HUES6 (cell line): Measurements from ENCODE around the gene LETMD1.

Experiments
- H3K27ac ChIP-seq: 2 replicates; pipeline ENCODE4 v1.7.0; 2013; ENCODE audit warnings: low read depth, mild to moderate bottlenecking, low read length, inconsistent platforms
- H3K27me3 ChIP-seq: 2 replicates; pipeline ENCODE4 v1.6.1; 2013; ENCODE audit warnings: low read length; ENCODE audit not compliant: control insufficient read depth, insufficient read depth
- H3K36me3 ChIP-seq: 2 replicates; pipeline ENCODE4 v1.6.1; 2013; ENCODE audit warnings: low read length; ENCODE audit not compliant: control insufficient read depth, insufficient read depth
- H3K4me1 ChIP-seq: 2 replicates; pipeline ENCODE4 v1.6.1; 2013; ENCODE audit warnings: low read length; ENCODE audit not compliant: control insufficient read depth, insufficient read depth
- H3K4me3 ChIP-seq: 2 replicates; pipeline ENCODE4 v1.5.1; 2013; ENCODE audit warnings: low read depth, low read length
- H3K9ac ChIP-seq: one replicate; pipeline ENCODE4 v1.6.1; 2013; ENCODE audit warnings: mild to moderate bottlenecking, low read length
- H3K9me3 ChIP-seq: 2 replicates; pipeline ENCODE4 v1.6.1; 2013; ENCODE audit warnings: low read depth, low read length; ENCODE audit not compliant: control insufficient read depth, insufficient read depth

The LETMD1 gene

GRCh38 chr12:51025836-51026638 is 22.1 kb upstream of the LETMD1 start, which contains the start of gene SLC11A2:
Gene SLC11A2 (minus strand): TSS chr12:51026384. CDS start chr12:51010728, 15,656 bp downstream.
- Histone ChIP-seq H3K4me3 (peak within 1 kb of the TSS; percentile 85), H3K27ac (peak within 1 kb of the TSS; percentile 97), H3K9ac (peak within 1 kb of the TSS; percentile 94), H3K4me1 (peaks cover 27% of the 10 kb centered on the region), H3K36me3 (no peaks in the 10 kb centered on the region), H3K9me3 (no peaks in the 10 kb centered on the region), H3K27me3 (no peaks in the 10 kb centered on the region)

DNA sequence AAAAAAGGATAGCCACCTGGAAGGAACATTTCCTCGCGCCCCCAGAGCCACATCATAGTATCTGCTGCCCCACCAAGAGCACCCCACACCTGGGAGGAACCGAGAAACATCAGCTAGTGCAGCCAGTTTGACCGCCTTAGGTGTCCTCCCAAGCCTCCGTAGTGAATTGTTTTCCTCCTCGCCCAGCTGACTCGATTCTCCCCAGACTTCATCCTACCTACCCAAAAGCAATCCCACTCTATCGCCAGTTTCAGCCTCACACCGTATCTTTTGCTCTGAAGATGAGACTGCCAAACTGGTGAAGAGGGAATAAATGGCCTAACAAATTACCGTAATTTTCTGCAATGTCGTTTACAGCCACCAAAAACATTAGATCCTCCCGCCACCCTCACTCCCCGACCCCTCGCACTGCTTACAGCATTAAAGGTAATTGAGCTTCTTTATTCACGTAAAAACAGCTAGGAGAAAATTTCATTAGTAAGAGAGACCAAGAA is 20.7 kb upstream of the LETMD1 start:
- H3K36me3 ChIP-seq = no peaks in the 10 kb centered on the region
- H3K4me1 ChIP-seq = peaks cover 27% of the 10 kb centered on the region
- H3K27me3 ChIP-seq = no peaks in the 10 kb centered on the region
- no peaks in the 10 kb centered on the region for H3K9me3 ChIP-seq
- no peak overlapping the region for H3K9ac ChIP-seq
- no peak overlapping the region for H3K27ac ChIP-seq
- H3K4me3 ChIP-seq = no peak overlapping the region

DNA sequence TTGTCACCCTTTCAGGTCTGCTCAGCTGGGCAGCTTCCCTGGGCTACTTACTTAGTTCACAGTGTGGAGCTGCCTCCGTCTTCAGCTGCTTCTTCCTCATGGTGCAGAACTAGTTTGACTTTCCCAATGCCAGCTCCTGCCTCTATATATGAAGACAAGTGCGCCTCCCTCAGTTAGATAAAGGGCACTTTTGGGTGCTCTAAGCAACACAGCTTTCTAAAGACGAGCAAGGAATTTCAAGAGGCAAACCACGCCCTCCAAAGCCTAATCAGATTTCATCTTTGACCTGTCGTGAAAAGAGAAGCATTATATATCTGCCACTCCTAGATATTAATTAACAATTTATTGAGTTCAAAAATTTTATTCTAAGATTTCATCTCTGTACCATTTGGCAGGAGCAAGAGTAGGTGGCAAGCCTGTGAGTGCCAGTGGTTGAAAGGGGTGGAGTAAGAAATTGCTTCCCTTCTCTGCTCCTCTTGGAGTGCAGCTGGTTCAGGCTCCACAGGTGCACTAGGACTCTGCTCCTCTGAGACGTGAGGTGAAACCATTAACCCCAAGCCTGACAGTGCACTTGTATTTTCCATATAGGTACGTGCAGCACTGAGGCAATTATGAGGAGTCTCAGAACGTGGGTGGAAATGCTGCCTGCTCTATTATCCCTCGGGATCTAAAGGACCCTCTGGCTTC is 19.9 kb upstream of the LETMD1 start:
- Histone ChIP-seq H3K4me3 (peak overlapping the region; percentile 8; the same call in 1 of the 2 replicates), H3K9ac (no peak overlapping the region), H3K27ac (no peak overlapping the region), H3K9me3 (no peaks in the 10 kb centered on the region), H3K4me1 (peaks cover 27% of the 10 kb centered on the region), H3K27me3 (no peaks in the 10 kb centered on the region), H3K36me3 (no peaks in the 10 kb centered on the region)

- no peaks in the 10 kb centered on the region for H3K27me3 ChIP-seq
- H3K9me3 ChIP-seq = no peaks in the 10 kb centered on the region
- no peak overlapping the region for H3K4me3 ChIP-seq
- peaks cover 27% of the 10 kb centered on the region for H3K4me1 ChIP-seq
- H3K36me3 ChIP-seq = no peaks in the 10 kb centered on the region
- no peak overlapping the region for H3K9ac ChIP-seq
- no peak overlapping the region for H3K27ac ChIP-seq
Measured at GRCh38 chr12:51028813-51029150, 19.3 kb upstream of the LETMD1 start.

DNA sequence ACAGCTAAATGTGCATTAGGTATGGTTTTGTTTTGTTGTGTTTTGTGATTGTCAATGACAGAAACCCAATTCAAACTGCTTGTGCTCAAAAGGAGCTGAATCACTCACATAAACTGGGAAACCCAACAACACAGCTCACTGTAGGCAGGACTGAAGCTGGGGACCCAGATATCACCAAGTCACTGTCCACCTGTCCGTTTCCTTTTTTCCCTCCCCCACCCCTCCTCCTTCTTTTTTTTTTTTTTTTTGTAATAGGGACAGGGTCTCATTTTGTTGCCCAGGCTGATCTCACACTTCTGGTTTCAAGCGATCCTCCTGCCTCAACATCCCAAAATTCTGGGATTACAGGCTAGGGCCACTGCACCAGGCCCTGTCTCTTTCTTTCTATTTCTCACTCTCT is 15.1 kb upstream of the LETMD1 start:
- H3K9me3 ChIP-seq = no peaks in the 10 kb centered on the region
- H3K4me3 ChIP-seq = no peak overlapping the region
- H3K27ac ChIP-seq = no peak overlapping the region
- H3K9ac ChIP-seq = no peak overlapping the region
- H3K36me3 ChIP-seq = no peaks in the 10 kb centered on the region
- H3K4me1 ChIP-seq = peaks cover 8% of the 10 kb centered on the region
- no peaks in the 10 kb centered on the region for H3K27me3 ChIP-seq

GRCh38 chr12:51033457-51034089 is 14.6 kb upstream of the LETMD1 start:
- H3K4me3 ChIP-seq = no peak overlapping the region
- H3K27me3 ChIP-seq = no peaks in the 10 kb centered on the region
- H3K9me3 ChIP-seq = no peaks in the 10 kb centered on the region
- no peak overlapping the region for H3K27ac ChIP-seq
- no peaks in the 10 kb centered on the region for H3K36me3 ChIP-seq
- no peak overlapping the region for H3K9ac ChIP-seq
- peaks cover 5% of the 10 kb centered on the region for H3K4me1 ChIP-seq

GRCh38 chr12:51036279-51036678 is 11.8 kb upstream of the LETMD1 start:
- H3K9me3 ChIP-seq = no peaks in the 10 kb centered on the region
- no peaks in the 10 kb centered on the region for H3K27me3 ChIP-seq
- H3K36me3 ChIP-seq = no peaks in the 10 kb centered on the region
- H3K9ac ChIP-seq = no peak overlapping the region
- no peaks in the 10 kb centered on the region for H3K4me1 ChIP-seq
- no peak overlapping the region for H3K27ac ChIP-seq
- H3K4me3 ChIP-seq = no peak overlapping the region

DNA sequence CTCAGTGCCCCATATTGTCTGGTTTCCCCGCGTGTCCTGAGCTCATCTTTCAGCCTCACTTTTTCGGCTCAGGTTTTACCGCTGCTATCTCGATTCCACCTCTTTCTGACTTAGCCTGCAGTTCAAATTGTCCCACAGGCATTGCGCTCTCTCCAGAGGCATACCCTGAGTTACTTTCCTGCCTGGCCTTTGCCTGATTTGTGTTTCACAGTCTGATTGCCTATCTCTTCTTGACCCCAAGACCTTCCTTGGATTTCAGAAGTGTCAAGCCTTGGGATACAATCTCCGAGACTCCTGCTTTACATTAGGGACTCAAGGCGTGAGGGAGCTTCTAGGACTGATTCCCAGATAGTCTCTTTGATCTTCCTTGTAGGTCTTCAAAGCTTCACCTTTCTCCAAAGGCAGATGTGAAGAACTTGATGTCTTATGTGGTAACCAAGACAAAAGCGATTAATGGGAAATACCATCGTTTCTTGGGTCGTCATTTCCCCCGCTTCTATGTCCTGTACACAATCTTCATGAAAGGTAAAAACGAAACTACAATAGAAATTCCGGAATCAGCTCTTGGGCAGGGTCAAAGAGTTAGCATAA is 629 bp downstream of the LETMD1 start:
- peak overlapping the region; percentile 53; the same call in 1 of the 2 replicates for H3K27ac ChIP-seq
- H3K27me3 ChIP-seq = no peaks in the 10 kb centered on the region

GRCh38 chr12:51049525-51049924 is 1.4 kb downstream of the LETMD1 start:
- Histone ChIP-seq H3K9ac (no peak overlapping the region), H3K4me3 (peak overlapping the region; percentile 77), H3K27me3 (no peaks in the 10 kb centered on the region), H3K27ac (no peak overlapping the region), H3K4me1 (peaks cover 10% of the 10 kb centered on the region), H3K36me3 (peaks cover 22% of the 10 kb centered on the region), H3K9me3 (no peaks in the 10 kb centered on the region)

More for the DNA sequence above, 629 bp downstream of the LETMD1 start:
- H3K9ac ChIP-seq = peak overlapping the region; percentile 82
- peaks cover 15% of the 10 kb centered on the region for H3K36me3 ChIP-seq
- no peaks in the 10 kb centered on the region for H3K9me3 ChIP-seq
- peaks cover 10% of the 10 kb centered on the region for H3K4me1 ChIP-seq
- peak overlapping the region; percentile 77 for H3K4me3 ChIP-seq

DNA sequence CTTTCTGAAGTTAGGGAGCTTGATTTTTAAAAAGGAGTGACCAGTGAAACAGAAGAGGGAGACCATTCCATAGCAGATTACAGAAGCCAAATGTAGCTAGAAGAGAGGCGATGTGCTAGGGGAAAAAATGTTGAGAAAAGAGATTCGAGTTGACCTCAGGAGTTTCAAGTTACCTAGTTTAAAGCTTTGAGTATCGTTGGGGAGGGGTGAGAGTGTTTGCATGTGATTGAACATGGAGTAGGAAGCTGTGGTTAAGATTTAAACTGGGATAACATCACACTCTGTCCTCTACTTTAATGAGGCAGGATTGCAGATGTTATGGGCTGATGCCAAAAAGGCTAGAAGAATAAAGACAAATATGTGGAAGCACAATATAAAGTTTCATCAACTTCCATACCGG is 3.7 kb downstream of the LETMD1 start:
- Histone ChIP-seq H3K4me3 (no peak overlapping the region), H3K27me3 (no peaks in the 10 kb centered on the region), H3K9ac (no peak overlapping the region), H3K36me3 (peaks cover 44% of the 10 kb centered on the region), H3K4me1 (peaks cover 10% of the 10 kb centered on the region), H3K27ac (no peak overlapping the region), H3K9me3 (no peaks in the 10 kb centered on the region)
